ENCODE results near the gene SPATA7.

- TF ChIP-seq POLR2A (IDR thresholded peaks at IDR 0.05; ENCODE audit: low read depth, low read length) (no peak), POLR2AphosphoS5 (IDR thresholded peaks at IDR 0.05; ENCODE audit: low read depth, low read length) (no peak), TAF1 (IDR thresholded peaks at IDR 0.05; ENCODE audit: borderline replicate concordance, low read depth, low read length) (no peak)
Observed at GRCh38 chr14:88359500-88359899, 26.0 kb upstream of the SPATA7 start.

All from GM12892 (cell line).